WTC11 (cell line): Measurements from ENCODE around the gene SBF2.

Experiments used
- ETV6 ChIP-seq: sonication (generic); formaldehyde crosslinking; IDR thresholded peaks from 2 replicates; pipeline ENCODE4 v1.8.1; 2022; ENCODE audit warnings: mild to moderate bottlenecking, missing genetic modification reagents
- GABPB1 ChIP-seq: sonication (generic); formaldehyde crosslinking; IDR thresholded peaks from 2 replicates; pipeline ENCODE4 v1.8.1; 2023; ENCODE audit warnings: mild to moderate bottlenecking, missing genetic modification reagents
- SP1 ChIP-seq: sonication (generic); formaldehyde crosslinking; conservative IDR thresholded peaks from 2 replicates; pipeline ENCODE4 v1.8.1; 2022; ENCODE audit warnings: missing genetic modification reagents
- TP53 ChIP-seq: sonication (generic); formaldehyde crosslinking; IDR thresholded peaks from 2 replicates; pipeline ENCODE4 v1.8.1; 2023; ENCODE audit warnings: mild to moderate bottlenecking, missing genetic modification reagents
- TF ChIP-seq, protein P1 (sequence below): sonication (generic); formaldehyde crosslinking; conservative IDR thresholded peaks from 2 replicates; pipeline ENCODE4 v1.8.1; 2022; ENCODE audit warnings: mild to moderate bottlenecking, missing genetic modification reagents
- TF ChIP-seq, protein P2 (sequence below): fragments of 200-600 bp; IDR thresholded peaks from 2 replicates; pipeline ENCODE4 v1.8.0; 2022; ENCODE audit warnings: antibody characterized with exemption
- TF ChIP-seq, protein P3 (sequence below): sonication (generic); formaldehyde crosslinking; IDR thresholded peaks from 2 replicates; pipeline ENCODE4 v1.8.0; 2022; ENCODE audit warnings: mild to moderate bottlenecking, missing genetic modification reagents
- TF ChIP-seq, protein P4 (sequence below): fragments of 250-450 bp; sonication (Bioruptor Pico); IDR thresholded peaks from 2 replicates; pipeline ENCODE4 v1.9.0; 2021; ENCODE audit warnings: mild to moderate bottlenecking, borderline replicate concordance

GRCh38 chr11:9731256-9731655 lies 562.8 kb downstream of the SBF2 start:
- TF ChIP-seq, protein P1, sequence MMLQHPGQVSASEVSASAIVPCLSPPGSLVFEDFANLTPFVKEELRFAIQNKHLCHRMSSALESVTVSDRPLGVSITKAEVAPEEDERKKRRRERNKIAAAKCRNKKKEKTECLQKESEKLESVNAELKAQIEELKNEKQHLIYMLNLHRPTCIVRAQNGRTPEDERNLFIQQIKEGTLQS (CRISPR knock-in tag): no peak
- no peak for TF ChIP-seq ETV6 (CRISPR knock-in tag)
- TF ChIP-seq, protein P2, sequence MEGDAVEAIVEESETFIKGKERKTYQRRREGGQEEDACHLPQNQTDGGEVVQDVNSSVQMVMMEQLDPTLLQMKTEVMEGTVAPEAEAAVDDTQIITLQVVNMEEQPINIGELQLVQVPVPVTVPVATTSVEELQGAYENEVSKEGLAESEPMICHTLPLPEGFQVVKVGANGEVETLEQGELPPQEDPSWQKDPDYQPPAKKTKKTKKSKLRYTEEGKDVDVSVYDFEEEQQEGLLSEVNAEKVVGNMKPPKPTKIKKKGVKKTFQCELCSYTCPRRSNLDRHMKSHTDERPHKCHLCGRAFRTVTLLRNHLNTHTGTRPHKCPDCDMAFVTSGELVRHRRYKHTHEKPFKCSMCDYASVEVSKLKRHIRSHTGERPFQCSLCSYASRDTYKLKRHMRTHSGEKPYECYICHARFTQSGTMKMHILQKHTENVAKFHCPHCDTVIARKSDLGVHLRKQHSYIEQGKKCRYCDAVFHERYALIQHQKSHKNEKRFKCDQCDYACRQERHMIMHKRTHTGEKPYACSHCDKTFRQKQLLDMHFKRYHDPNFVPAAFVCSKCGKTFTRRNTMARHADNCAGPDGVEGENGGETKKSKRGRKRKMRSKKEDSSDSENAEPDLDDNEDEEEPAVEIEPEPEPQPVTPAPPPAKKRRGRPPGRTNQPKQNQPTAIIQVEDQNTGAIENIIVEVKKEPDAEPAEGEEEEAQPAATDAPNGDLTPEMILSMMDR: no peak
- no peak for TF ChIP-seq SP1 (CRISPR knock-in tag)
- TF ChIP-seq, protein P3, sequence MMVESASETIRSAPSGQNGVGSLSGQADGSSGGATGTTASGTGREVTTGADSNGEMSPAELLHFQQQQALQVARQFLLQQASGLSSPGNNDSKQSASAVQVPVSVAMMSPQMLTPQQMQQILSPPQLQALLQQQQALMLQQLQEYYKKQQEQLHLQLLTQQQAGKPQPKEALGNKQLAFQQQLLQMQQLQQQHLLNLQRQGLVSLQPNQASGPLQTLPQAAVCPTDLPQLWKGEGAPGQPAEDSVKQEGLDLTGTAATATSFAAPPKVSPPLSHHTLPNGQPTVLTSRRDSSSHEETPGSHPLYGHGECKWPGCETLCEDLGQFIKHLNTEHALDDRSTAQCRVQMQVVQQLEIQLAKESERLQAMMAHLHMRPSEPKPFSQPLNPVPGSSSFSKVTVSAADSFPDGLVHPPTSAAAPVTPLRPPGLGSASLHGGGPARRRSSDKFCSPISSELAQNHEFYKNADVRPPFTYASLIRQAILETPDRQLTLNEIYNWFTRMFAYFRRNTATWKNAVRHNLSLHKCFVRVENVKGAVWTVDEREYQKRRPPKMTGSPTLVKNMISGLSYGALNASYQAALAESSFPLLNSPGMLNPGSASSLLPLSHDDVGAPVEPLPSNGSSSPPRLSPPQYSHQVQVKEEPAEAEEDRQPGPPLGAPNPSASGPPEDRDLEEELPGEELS (CRISPR knock-in tag): no peak
- TF ChIP-seq TP53 (CRISPR knock-in tag): no peak
- TF ChIP-seq, protein P4, sequence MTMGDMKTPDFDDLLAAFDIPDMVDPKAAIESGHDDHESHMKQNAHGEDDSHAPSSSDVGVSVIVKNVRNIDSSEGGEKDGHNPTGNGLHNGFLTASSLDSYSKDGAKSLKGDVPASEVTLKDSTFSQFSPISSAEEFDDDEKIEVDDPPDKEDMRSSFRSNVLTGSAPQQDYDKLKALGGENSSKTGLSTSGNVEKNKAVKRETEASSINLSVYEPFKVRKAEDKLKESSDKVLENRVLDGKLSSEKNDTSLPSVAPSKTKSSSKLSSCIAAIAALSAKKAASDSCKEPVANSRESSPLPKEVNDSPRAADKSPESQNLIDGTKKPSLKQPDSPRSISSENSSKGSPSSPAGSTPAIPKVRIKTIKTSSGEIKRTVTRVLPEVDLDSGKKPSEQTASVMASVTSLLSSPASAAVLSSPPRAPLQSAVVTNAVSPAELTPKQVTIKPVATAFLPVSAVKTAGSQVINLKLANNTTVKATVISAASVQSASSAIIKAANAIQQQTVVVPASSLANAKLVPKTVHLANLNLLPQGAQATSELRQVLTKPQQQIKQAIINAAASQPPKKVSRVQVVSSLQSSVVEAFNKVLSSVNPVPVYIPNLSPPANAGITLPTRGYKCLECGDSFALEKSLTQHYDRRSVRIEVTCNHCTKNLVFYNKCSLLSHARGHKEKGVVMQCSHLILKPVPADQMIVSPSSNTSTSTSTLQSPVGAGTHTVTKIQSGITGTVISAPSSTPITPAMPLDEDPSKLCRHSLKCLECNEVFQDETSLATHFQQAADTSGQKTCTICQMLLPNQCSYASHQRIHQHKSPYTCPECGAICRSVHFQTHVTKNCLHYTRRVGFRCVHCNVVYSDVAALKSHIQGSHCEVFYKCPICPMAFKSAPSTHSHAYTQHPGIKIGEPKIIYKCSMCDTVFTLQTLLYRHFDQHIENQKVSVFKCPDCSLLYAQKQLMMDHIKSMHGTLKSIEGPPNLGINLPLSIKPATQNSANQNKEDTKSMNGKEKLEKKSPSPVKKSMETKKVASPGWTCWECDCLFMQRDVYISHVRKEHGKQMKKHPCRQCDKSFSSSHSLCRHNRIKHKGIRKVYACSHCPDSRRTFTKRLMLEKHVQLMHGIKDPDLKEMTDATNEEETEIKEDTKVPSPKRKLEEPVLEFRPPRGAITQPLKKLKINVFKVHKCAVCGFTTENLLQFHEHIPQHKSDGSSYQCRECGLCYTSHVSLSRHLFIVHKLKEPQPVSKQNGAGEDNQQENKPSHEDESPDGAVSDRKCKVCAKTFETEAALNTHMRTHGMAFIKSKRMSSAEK (CRISPR knock-in tag): no peak
- TF ChIP-seq GABPB1 (CRISPR knock-in tag): no peak
